ENCODE results near the gene PLCB1. TPM values are rescaled to one million over a fixed set of nuclear protein-coding genes. Genes with fewer than 3 reads are reported as not detected.

Gene PLCB1
- total RNA-seq, 1 donor from 2014 or later: 10.8 TPM

DNA sequence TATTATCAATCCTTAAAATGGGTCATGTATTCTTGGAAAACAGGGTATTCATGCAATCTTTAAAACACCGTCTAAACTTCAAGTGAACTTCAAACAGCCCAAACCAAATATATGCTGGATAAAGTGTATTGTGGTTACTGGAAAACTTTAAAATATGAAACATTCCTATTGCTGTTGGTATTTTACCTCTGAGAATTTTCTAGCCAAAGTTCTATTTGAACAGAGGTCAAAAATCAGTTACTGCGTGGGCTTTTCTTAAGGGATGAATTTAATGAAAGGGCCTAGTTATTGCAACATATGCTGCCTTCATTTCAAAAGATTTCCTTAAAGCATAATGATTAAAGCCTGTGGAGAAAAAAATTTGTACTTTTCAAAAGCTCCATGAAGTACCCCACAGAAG is 436.0 kb downstream of the PLCB1 start:
- peaks cover 7% of the 10 kb centered on the region for H3K36me3 Mint-ChIP-seq (ENCODE audit: low read depth)
- H3K4me3 Mint-ChIP-seq (ENCODE audit: unreplicated experiment): no peak overlapping the region
- TF ChIP-seq, protein P1, sequence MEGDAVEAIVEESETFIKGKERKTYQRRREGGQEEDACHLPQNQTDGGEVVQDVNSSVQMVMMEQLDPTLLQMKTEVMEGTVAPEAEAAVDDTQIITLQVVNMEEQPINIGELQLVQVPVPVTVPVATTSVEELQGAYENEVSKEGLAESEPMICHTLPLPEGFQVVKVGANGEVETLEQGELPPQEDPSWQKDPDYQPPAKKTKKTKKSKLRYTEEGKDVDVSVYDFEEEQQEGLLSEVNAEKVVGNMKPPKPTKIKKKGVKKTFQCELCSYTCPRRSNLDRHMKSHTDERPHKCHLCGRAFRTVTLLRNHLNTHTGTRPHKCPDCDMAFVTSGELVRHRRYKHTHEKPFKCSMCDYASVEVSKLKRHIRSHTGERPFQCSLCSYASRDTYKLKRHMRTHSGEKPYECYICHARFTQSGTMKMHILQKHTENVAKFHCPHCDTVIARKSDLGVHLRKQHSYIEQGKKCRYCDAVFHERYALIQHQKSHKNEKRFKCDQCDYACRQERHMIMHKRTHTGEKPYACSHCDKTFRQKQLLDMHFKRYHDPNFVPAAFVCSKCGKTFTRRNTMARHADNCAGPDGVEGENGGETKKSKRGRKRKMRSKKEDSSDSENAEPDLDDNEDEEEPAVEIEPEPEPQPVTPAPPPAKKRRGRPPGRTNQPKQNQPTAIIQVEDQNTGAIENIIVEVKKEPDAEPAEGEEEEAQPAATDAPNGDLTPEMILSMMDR (IDR thresholded peaks at IDR 0.05): no peak
- no peaks in the 10 kb centered on the region for H3K27me3 Mint-ChIP-seq (ENCODE audit: low read depth)
- no peak overlapping the region for H3K27ac Mint-ChIP-seq (ENCODE audit: unreplicated experiment)
- H3K4me1 Mint-ChIP-seq (ENCODE audit: low read depth): peaks cover 10% of the 10 kb centered on the region
- peaks cover 10% of the 10 kb centered on the region for H3K9me3 Mint-ChIP-seq (ENCODE audit: low read depth)
- DNase-seq (ENCODE audit: low spot score): no peak

DNA sequence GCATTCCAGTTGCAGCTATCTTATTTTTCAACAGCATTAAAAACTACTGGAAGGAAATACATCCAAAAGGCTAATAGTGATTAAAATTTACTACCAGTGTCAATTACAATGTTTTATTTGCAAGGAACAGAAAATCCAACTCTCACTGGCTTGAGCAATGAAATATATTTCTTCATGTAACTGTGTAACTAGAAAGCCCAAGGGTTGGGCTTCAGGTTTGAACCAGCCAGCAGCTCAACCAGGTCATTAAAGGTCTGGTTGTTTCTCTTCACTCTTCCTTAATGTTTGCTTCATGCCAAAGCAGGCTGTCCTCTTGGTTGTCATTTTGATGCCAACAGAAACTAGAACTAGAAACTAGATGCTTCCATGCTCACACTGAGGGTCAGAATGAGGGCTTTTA is 437.7 kb downstream of the PLCB1 start:
- TF ChIP-seq, protein P1 (IDR thresholded peaks at IDR 0.05): no peak
- no peaks in the 10 kb centered on the region for H3K9me3 Mint-ChIP-seq (ENCODE audit: low read depth)
- peaks cover 19% of the 10 kb centered on the region for H3K4me1 Mint-ChIP-seq (ENCODE audit: low read depth)
- H3K27me3 Mint-ChIP-seq (ENCODE audit: low read depth): no peaks in the 10 kb centered on the region
- no peak overlapping the region for H3K4me3 Mint-ChIP-seq (ENCODE audit: unreplicated experiment)
- no peaks in the 10 kb centered on the region for H3K36me3 Mint-ChIP-seq (ENCODE audit: low read depth)
- DNase-seq (ENCODE audit: low spot score): no peak
- H3K27ac Mint-ChIP-seq (ENCODE audit: unreplicated experiment): no peak overlapping the region

DNA sequence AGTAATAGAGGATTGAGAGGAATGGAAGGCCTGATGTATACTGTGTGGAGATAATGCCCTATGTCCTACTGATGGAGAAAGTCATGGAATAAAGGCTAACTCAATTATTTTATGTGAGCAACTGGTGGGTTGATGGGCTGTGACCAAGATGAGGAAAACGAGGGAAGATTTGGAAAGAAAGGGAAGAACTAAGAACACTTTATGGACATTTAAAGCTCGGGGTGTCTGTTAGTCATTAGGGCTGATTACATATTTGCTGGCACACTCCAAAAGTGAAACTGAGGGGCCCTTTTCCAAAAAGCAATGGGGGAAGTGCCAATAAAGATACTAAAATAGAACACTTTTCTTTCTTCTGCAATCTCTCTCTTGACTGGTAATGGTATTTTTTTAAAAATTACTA is 439.5 kb downstream of the PLCB1 start:
- Mint-ChIP-seq H3K4me1 (ENCODE audit: low read depth) (peaks cover 25% of the 10 kb centered on the region), H3K27ac (ENCODE audit: unreplicated experiment) (no peak overlapping the region)

DNA sequence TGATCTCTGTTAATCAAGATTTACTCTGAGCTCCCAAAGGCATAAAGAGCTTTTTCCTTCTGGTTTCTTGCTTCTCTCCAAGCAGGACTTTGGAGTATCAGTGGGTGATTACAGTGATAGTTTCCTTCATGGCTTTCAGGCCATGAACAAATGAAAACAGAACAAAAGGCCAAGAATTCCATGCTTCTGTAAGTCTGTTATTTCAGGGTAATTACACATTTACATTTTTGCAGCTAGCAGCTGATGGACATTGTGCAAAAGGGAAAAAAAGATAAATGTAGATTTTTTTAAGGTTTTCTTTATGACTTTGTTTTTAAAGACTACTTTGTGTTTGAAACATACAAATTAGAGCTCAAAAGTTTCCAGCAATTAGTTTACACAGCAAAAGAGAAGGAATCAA is 441.6 kb downstream of the PLCB1 start:
- Mint-ChIP-seq H3K36me3 (ENCODE audit: low read depth) (no peaks in the 10 kb centered on the region), H3K27ac (ENCODE audit: unreplicated experiment) (no peak overlapping the region), H3K27me3 (ENCODE audit: low read depth) (no peaks in the 10 kb centered on the region), H3K4me3 (ENCODE audit: unreplicated experiment) (no peak overlapping the region), H3K9me3 (ENCODE audit: low read depth) (no peaks in the 10 kb centered on the region), H3K4me1 (ENCODE audit: low read depth) (peaks cover 19% of the 10 kb centered on the region)
- TF ChIP-seq, protein P1 (IDR thresholded peaks at IDR 0.05): no peak
- no peak for DNase-seq (ENCODE audit: low spot score)

More for the DNA sequence above, 439.5 kb downstream of the PLCB1 start:
- Mint-ChIP-seq H3K4me3 (ENCODE audit: unreplicated experiment) (no peak overlapping the region), H3K27me3 (ENCODE audit: low read depth) (no peaks in the 10 kb centered on the region), H3K36me3 (ENCODE audit: low read depth) (no peaks in the 10 kb centered on the region), H3K9me3 (ENCODE audit: low read depth) (no peaks in the 10 kb centered on the region)
- DNase-seq (ENCODE audit: low spot score): no peak
- TF ChIP-seq, protein P1 (IDR thresholded peaks at IDR 0.05): no peak

DNA sequence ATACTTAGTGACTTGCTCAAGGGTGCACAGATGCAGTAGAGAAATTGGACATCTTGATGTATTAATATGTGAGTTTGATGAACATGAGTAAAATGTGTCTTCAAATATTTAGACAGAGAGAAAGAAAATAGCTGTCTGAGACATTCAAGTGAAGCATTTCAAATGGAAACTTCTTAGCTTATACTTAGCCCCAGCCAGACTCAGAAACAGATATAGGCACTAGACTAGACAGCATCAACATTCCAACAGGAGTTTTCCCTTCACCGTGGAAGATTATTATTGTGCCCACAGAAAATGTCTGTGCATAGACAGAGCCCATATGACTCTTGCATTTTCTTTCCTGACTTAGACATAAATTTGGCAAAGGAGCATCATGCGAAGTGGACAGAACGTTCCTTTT is 443.0 kb downstream of the PLCB1 start:
- Mint-ChIP-seq H3K9me3 (ENCODE audit: low read depth) (no peaks in the 10 kb centered on the region), H3K4me1 (ENCODE audit: low read depth) (peaks cover 19% of the 10 kb centered on the region), H3K4me3 (ENCODE audit: unreplicated experiment) (no peak overlapping the region), H3K27me3 (ENCODE audit: low read depth) (no peaks in the 10 kb centered on the region), H3K36me3 (ENCODE audit: low read depth) (no peaks in the 10 kb centered on the region), H3K27ac (ENCODE audit: unreplicated experiment) (no peak overlapping the region)
- TF ChIP-seq, protein P1 (IDR thresholded peaks at IDR 0.05): no peak
- DNase-seq (ENCODE audit: low spot score): no peak

Measured in chondrocyte (in vitro differentiated cells).